Stimulated activated CD4-positive, alpha-beta T cell treated with anti-CD3 and anti-CD28 coated beads, Interleukin-12 subunit alpha, Interleukin-12 subunit beta, amount 100 ng/mL, for 4 hours (primary cell): ENCODE results near the gene BPIFB2.
"Not testable (repeated sequence)": the region's sequence is repeated elsewhere in the genome, so short reads cannot be mapped to it uniquely, and the experiment has no call there.

Experiments
- DNase-seq: peaks from one replicate; pipeline ENCODE4 v3.0.0-alpha.2; 2020

Gene BPIFB2

GRCh38 chr20:32970973-32971300 lies 36.6 kb upstream of the BPIFB2 start:
- no peak for DNase-seq

GRCh38 chr20:32971703-32972161 lies 35.8 kb upstream of the BPIFB2 start:
- no peak for DNase-seq

GRCh38 chr20:32972181-32973076 lies 35.1 kb upstream of the BPIFB2 start:
- DNase-seq = peak; percentile 65

DNA sequence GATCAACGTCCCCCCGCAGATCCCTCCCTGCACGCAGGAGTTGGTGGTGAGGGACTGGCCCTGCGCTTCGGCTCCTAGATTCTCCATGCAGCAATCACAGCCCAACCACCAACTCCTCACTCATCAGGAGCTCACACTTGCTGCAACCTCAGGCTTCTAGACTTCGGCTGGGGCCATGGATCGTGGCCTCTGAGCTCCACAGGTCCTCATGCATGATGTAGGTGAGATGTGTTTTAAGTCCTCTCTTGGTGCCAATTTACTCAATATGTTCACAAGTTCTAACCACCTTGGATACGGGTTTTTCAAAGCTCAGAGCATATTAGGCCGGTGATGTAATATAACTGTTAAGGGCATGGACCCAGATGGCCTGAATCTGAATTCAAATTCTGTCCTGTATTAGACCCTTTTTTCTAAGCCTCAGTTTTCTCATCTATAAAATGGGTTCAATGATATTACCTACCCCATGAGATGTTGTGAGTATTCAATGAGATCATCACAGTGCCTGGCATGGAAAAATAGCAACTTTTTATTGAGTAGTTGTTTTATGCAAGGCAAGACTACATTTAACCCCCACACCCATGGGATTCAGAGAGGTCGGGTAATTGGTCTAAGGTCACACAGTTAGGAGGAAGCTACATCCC lies 34.3 kb upstream of the BPIFB2 start:
- DNase-seq = no peak

DNA sequence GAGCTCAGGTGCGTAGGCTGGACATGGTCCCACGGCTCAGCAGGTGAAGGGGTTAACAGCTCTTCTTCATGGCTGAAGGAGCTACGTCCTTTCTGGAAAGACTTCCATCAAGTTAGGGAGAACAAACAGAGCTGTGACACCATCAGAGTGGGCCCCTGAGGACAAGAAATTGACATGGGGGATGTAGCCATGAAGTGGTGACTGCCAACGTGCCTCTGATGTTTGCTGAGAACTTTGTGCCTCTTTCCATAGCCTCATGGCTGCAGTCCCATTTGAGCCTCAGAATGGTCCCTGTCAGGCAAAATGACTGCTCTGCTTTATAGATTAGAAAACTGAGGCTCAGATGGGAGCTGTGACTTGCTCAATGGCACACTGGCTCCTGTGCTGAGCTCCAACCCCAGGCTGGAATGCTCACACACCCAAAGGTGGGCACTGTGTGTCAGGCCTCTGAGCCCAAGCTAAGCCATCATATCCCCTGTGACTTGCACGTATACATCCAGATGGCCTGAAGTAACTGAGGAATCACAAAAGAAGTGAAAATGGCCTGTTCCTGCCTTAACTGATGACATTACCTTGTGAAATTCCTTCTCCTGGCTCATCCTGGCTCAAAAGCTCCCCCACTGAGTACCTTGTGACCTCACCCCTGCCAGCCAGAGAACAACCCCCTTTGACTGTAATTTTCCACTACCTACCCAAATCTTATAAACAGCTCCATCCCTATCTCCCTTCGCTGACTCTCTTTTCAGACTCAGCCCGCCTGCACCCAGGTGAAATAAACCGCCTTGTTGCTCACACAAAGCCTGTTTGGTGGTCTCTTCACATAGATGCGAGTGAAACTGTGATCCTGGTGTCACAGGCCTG lies 33.1 kb upstream of the BPIFB2 start:
- DNase-seq = not testable (repeated sequence)

- not testable (repeated sequence) for DNase-seq
These were observed 32.4 kb upstream of the BPIFB2 start for GRCh38 chr20:32975121-32975520.

- no peak for DNase-seq
These were observed 31.5 kb upstream of the BPIFB2 start for GRCh38 chr20:32975698-32976674.

DNA sequence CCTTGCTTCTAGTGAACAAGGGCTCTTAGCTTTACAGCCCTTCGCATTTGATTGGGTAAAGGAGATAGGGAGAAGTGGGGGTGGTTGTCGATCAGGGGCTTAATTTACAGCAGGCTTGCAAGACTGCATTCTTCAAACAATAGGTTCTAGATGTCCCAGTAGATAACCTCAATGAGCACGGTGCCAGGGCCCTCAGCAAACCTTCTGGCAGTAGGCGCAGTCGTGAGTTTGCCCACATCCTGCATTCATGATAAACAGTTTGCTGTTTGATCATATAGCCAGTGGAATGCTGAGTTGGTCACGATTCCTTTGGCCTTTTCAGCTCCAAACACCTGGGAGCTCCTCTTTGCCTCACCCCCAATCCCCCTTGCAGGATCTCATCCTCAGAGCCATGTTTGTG lies 30.8 kb upstream of the BPIFB2 start:
- DNase-seq = no peak

DNA sequence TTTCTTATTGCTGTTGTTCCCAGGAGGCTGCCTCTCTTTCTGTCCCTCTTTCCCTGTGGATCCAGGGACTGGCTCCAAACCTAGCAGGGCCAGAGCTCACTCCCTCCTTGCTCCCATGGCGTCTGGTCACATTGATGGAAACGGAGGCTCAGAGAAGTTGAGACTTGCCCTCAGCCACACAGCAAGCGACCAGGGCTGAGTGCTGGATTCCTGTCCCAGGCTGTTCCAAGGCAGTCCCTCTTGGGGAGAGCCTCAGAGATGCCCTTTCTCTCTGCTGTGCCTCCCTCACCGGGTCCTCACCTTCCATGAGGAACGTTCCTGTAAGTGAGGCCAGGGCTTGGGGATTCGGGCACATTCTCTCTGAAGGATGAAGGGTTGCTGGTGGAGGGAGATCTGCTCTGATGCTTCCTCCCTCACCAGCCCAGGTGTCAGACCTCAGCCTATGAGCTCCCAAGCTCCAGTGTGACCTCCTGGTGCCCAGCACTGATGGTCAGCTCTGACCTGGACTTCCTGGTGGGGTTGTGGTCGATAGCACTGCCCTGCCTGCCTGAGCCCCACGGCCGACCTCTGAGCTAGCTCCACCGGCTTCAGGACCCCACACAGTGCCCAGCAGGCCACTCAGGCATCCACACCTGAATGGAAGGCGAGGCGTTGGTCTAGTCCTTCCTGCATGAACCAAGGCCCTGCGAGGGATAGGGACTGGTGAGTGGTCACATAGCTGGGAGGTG lies 30.1 kb upstream of the BPIFB2 start:
- no peak for DNase-seq

GRCh38 chr20:32978009-32978335 lies 29.5 kb upstream of the BPIFB2 start:
- no peak for DNase-seq

- DNase-seq = no peak
These were observed 28.1 kb upstream of the BPIFB2 start for GRCh38 chr20:32979201-32979998.

DNA sequence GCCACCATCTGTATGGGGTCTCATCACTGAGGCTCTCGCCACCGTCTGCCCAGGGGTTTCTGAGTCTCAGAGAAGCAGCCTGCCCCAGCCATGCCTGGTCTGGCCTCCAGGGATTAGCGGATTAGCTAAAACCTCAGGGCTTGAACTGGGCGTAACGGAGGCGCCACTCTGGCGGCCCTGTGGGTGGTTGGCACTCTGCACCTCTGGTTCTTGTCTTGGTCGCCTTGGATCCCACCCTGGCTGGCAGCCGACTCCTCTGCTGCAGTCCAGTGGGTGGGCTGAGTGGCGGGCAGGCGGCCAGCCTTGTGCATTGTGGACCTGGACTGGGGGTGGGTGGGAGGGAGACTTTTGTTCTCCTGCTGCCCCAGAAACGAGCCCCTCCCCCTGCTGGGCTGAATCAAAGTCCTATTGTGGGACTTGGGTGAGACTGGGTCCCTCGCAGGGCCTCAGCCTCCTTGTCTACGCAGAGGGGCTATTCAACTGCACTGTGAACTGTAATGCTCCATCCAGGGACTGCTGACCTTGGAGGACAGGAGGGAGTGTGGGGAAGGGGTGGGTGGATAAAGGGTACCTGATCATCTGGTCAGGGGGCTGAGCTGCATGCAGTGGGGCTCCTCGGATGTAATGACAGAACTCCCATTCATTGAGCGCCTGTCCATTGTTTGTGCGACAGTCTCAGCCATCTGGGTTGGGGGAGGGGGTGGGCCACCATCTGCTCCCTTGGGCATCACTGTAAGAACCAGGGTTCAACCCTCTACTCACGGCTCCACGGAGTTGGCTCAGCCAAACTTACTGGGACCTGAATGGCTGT lies 27.2 kb upstream of the BPIFB2 start:
- no peak for DNase-seq

DNA sequence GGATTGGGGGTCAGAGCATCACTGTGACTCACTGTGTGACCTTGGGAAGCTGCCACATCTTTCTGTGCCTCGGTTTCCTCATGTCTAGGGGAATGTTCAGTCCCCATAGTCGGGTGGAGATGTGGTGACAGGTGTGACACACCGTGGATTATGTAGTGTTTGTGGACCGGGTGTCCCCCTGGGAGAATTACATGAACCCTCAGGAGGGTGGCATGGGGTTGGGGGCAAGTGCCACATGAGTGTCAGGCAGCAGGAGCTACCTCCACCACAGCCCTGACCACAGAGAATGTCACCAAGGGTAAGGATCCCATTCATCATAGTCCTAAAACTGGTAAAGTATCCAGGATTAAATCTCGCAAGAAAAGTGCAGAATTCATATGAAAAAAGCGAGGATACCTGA lies 26.5 kb upstream of the BPIFB2 start:
- DNase-seq = no peak

GRCh38 chr20:32982617-32983458 lies 24.7 kb upstream of the BPIFB2 start:
- DNase-seq = no peak

DNA sequence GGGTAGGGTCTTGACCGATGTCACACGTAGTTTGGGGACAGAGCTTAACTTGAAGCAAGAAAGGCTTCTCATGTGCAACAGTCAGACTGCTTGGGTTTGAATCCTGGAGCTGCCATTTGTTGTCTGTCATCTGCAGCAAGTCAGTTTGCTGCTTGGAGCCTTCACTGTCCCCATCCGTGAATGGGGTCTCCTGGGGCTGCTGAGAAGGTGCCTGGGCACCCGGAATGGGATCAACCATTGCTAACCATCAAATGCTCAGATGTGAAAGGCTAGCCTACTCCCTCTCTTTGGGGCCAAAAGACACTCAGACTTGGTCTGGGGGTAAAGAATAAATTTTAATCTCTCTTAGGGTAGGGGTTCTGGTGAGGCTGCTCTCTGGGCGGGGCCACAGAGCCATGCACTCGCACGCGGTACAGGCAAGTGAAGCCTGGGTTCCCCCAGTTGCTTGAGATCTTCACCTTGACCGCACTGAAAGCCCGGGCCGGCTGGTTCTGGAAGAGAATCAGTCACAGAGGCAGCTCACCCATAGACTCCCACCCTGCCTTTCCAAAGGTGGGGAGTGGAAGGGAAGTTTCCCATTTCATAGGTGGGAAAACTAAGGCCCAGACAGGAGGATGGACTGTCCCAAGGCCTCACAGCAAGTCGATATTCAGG lies 23.9 kb upstream of the BPIFB2 start:
- DNase-seq = no peak

- DNase-seq = no peak
These were observed 23.3 kb upstream of the BPIFB2 start for GRCh38 chr20:32984196-32984595.

DNA sequence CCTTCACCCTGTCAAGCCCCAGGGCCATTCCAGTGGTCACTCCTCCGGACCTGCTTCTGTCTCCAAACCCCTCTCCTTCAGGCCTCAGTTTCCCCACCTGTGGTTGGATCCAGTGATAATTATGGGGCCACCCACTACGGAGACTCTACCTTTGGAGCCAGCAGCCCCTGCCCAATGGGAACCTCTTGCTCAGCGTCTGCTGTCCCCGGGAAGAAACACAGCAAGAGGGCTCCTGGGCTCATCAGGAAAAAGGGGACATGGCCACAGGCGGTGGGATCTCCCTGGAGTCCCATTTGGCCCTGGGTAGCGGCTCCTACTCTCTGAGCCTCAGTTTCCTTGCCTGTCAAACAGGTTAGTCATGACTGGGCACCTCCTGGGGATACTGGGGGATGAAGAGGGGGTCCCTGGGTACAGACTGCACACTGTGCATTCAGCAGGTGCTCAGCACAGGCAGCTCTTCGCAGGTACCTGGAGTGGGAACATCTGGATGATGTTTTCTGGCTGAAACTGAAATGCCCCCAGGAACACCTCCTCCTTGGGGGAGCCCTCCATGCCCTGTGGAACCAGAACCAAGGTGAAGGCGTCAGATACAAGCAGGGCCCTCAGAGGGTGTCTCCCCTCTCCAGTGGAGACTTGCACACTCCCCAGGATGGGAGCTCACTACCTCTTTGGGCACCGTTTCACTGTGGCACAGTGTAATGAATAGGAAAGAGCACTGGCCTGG lies 22.7 kb upstream of the BPIFB2 start:
- no peak for DNase-seq

DNA sequence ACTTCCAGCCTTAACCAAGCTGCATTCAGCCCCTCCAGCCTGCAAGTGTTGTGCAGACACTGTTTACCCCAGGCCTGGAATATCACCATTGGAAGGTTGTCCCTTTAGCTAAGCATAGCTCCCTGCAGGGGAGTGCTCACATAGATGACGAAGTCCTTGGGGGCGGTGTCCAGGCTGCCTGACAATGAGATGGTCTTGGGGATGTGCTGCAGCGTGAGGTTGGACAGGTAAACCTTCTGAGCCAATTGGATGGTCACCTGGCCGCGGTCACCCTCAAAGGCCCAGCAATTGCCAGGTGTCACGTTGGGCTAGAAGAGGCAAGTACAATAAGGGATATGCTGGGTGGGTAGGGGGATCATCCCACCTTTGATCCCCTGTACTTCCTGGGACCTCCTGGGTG lies 21.9 kb upstream of the BPIFB2 start:
- DNase-seq = no peak
